Measurements from ENCODE around the gene GABRG3.

Gene GABRG3

DNA sequence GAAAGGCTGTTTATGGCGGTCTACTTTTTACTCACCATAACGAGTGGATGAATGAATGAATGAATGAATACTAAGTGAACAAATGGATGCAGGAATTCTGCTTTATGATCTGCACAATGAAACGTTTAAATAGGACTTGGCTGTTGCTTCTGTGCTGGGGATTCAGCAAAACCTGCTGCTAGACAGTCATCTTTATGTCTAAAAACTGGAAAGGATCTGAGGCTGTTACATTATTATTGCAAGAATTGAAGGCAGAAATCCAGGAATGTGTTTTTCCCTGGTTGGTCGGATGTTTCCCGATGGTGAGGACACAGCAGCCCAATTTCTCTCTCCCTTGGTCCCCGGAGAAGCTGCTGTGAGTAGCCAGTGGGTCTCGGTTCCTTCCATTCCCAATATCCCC lies 94.2 kb downstream of the GABRG3 start:
- no peak for DNase-seq

DNA sequence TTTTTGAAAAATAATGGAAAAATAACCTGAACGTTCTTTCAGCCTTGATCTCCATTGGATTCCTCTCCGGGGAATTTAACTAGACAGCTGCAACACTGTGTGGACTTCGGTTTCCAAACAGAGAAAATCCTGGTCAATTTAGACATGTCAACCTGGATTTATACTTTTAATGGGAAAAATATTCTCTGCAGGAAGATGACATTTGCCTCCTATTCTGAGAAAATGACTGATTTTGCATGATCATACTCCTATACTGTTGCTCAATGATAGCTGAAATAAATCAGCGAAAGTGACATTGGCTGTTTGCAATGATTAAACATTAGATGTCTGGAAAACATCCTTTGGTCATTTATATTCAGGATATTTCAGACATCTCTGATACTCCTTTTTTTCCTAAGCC lies 94.8 kb downstream of the GABRG3 start:
- no peak for DNase-seq

DNA sequence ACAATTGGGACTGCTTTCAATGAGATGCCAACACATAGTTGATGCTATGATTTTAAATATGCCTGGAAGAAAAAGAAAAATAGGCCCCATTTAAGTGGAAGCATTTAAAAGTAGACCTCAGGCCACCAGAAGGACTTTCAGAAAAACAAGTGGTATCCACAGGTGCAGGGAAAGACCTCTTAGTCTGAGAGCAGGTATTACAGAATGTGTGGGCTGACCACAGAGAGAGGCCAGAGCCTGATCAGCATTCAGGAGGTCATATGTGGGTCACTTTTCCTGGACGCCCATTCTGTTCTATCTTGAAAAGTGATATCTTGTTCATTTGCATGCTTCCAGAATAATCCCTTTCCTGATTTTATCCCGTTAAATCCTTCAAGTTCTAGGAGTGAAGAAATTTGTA lies 95.5 kb downstream of the GABRG3 start:
- no peak for DNase-seq

DNA sequence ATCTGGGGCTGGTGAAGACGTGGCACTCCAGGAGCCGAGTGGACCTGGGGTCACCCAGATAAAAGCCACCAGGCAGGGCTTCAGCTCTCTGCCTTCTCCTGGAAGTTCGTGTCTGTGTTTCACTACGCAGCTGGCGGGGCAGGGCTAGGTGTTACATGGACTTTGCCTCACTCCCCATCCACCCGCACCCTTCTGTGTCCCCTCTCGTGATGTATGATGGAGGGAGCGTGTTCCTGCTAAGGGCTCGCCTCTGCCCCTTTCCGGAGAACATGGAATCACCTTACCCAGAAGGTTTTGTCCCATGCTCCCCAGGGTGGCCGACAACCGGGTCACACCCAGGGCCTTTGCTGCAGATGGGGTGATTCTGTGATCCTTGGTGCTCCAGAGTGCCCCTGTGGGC lies 96.2 kb downstream of the GABRG3 start:
- no peak for DNase-seq

DNA sequence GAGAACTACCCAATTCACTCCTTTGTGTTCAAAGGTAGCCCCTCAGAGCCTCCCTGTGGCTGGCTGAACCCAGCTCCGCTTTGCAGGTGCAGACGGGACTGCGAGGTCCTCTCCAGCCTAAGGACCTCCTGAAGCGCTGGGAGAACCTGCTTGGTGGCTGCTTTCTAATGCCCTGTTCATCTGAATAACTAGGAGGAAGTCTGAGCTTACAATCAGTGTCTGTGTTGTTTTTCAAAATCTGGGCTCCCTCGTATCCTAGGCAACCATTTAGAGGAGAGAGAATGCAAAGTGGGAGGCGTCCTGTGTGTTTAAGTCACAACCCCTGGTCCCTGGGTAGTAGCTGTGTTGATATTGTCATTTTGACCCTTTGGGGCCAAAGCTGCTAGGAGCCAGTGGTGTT lies 99.9 kb downstream of the GABRG3 start:
- DNase-seq, result no peak

DNA sequence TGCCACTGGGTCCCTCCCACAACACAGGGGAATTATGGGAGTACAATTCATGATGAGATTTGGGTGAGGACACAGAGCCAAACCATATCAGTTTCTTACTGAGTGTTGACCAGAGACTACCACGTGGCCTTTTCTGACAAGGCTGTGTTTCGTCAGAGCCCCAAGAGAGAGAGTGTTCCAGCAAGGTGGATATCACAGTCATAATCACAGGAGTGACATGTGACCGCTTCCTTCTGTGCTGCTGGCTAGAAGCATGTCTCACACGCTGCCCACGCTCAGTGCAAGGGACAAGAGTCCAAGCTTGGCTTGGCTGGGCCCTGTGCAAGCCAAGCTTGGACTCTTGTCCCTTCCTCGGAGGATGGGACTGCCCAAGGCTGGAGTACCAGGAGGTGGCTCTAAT lies 103.2 kb downstream of the GABRG3 start:
- DNase-seq, result no peak

DNA sequence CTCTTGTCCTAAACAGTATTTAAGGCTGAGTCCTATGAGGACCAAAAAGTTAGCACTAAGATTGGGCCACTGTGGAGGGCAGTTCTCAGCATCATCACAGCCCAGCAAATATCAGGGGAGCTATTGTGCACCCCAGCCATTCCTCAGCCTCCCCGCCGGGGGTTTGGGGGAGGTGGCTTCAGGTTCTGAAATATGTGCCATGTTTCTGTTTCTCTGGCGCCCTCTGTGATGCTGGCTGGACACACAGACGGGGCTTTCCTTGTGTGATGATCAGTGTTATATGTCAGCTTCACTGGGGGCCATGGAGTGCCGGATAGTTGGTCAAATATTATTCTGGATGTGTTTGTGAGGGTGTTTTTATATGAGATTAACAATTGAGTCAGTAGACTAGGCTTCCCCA lies 106.8 kb downstream of the GABRG3 start:
- DNase-seq, result no peak

DNA sequence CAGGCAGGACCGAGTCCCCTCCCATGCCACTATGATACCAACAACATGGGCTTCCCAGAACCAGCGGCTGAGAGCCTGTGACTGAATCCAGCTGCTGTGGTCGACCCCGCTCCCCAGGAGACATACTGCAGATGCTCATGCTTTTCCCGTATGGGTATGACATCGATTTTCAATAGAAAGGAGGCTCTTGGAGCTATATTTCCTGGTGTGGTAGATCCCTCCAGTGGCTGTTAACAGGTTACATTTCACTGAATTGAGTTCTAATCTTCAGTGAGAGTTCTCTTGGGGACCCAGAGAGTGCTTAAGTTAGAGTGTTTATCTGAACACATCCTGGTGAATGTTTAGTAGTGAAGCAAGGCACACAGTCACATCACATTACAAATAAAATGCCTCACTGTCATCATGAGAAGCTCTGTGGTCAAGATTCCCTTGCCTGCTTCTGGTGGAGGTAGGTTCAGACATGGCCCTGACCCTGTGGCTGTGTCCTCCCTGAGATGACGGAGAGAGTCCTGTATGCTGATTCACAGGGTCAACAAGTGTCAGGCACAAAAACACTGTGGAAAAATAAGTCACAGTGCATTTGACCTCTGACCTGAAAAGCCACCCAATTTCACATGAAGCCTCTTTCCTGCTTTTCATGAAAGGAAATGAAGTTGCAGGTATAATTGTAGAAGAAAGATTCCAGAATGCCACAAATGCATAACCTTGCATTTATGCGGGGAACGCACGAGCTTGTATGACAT lies 110.9 kb downstream of the GABRG3 start:
- DNase-seq, result no peak

DNA sequence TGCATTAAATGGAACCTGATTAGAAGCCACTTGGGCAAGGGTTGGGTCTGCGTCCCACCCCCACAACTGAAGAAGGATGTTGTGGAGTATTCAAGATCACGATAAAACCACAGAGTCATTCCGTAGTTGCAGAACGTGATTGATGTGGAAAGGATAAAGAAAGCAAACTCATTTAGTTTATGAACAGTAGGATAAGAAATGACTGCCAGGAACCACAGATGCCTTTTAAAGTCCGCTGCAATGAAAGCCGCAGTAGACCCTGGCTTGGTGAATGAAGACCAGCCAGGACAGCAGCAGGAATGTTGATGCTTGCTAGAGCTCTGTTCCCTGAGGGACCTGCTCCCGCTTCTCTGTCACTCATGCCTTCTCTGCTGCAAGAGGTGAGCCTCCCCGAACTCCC lies 111.5 kb downstream of the GABRG3 start:
- no peak for DNase-seq

DNA sequence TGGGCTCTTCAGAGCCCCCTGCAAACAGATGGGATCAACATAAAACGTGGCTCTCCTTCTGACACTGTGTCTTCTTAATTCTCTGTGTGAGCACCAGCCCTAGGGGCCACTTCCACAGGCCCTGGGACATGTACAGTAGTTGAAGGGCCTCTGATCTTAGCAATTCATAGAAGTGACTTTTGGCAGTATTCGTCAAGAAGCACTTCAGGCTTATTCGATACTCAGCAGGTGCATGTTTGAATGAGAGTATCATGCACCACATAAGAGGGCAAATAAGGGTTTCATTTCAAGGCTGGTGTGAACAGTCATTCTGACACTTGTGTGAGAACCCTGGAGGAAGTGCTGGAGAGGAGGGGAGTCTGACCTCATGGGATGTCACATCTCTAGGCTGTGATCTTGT lies 113.9 kb downstream of the GABRG3 start:
- no peak for DNase-seq

DNA sequence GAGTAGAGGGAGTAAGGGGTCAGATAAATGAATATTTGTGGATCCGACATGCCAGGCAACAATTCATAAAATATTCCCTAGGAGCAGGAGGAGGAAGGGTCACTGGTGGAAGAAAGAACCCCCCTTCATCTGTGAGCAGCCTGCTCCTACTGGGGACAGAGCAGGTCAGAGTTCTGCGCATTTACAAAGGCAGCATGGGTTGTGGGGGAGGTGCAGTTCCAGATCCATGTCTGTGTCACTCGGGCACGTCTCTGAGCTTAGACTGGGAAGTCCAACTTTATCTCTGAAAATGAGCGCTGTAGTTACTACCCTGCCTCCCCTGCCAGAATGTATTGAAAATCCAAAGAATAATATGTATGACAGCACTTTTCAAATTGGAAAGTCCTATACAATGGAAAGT lies 115.2 kb downstream of the GABRG3 start:
- no peak for DNase-seq

DNA sequence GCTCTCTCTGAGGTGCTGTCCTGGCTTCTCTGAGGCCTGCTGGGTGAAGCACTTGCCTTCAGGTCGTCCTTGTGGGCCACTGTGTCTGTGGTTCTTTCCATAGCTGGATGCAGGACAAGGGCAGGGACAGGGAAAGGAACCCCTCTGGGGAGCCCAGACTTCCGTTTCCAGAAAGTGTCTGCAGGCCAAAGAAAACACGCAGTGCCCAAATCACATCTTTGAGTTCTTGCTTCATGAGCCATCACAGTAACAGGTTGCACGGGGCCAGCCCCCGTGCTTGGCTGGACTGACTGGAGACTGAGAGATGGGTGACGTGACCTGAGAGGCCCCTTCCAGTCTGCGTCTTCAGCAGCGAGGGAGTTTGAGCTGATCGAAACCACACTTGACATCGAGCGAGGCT lies 115.8 kb downstream of the GABRG3 start:
- no peak for DNase-seq

DNA sequence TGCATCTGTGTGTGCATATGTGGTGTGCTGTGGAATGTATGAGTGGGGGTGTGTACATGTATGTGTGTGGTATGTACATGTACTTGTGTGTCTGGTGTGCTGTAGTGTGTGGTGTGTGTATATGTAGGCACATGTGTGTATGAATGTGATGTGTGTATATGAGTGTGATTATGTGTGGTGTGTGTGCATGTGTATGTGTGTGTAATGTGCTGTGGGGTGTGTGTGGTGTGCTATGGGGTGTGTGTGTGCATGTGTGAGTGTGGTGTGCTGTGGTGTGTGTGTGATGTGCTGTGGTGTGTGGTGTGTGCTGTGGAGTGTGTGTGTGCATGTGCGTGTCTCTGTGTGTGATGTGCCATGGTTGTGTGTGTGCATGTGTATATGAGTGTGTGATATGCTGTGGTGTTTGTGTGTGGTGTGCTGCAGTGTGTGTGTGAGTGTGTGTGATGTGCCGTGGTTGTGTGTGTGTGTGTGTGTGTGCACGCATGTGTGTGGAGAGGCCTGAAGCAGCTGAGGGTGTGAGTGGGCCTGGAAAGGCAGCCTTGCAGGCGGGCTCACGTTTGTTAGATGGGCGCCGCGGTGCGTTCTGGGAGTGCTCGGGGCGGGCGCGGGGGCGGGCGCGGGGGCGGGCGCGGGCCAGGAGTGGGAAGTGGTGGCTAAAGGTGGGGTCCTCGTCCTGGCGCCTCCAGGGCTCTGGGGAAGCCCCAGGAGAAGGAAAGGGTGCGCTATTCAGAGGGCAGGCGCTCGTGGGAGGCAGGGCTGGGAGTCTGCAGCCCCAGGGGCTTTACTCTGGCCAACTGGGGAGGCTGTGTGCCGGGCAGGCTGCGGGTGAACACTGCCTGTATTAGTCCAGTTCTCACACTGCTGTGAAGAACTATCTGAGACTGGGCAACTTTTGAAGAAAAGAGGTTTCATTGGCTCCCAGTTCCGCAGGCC lies 116.9 kb downstream of the GABRG3 start:
- no peak for DNase-seq

DNA sequence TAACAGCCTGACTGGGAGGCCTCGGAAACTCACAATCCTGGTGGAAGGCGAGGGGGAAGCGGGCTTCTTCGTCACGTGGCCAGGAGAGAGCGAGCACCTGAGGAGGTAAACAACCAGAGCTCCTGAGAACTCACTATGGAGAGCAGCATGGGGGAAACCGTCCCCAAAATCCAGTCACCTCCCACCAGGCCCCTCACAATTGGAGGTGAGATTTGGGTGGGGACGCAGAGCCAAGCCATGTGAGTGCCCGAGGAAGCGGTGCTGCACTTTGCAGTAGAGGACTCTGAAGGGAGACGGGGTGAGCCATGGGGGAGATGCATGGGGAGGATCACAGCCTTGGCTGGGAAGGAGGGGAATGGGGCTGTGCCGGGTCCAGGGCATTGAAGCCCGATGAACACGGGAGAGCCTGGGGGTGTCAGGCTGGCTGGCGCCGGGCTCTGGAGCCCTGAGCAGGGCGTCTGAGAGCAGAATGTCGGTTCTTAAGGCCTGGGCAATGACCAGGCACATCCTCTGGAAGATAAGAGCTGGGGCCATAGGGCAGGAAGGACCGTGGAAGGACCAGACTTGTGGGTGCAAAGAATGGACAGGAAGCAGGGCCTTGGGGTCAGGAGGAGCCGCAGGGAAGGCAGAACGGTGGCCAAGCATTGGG lies 117.7 kb downstream of the GABRG3 start:
- no peak for DNase-seq

DNA sequence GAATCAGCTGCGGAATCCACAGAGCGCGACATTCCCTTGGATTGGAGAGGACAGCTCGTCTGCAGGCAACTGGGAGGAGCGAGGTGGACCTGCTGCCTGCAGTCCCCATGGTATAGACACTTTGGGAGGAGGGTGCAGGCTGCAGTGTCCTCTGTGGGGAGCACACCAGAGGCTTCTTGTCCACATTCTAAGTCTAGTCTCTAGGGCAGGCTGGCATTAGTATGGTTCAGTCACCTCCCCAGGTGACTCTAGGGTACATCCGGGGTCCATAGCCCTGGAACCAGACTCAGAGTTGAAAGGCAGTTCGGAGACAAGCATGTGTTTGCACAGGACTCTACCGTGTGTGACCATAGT lies 118.2 kb downstream of the GABRG3 start:
- DNase-seq, result no peak

DNA sequence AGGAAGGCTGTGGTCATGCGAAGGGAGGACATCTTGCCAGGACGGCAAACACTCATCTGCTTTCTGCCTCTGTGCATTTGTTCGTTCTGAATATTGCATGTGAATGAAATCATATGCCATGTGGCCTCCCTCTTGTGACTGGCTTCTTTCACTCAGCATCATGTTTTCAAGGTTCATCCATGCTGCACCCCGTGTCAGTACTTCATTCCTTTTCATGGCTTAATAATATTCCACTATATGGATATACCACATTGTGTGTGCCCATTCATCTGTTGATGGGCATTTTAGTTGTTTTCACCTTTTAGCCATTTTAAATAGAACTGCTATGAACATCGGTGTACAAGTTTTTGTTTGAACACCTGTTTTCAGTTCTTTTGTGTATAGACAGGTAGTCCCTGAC lies 118.7 kb downstream of the GABRG3 start:
- DNase-seq, result no peak

DNA sequence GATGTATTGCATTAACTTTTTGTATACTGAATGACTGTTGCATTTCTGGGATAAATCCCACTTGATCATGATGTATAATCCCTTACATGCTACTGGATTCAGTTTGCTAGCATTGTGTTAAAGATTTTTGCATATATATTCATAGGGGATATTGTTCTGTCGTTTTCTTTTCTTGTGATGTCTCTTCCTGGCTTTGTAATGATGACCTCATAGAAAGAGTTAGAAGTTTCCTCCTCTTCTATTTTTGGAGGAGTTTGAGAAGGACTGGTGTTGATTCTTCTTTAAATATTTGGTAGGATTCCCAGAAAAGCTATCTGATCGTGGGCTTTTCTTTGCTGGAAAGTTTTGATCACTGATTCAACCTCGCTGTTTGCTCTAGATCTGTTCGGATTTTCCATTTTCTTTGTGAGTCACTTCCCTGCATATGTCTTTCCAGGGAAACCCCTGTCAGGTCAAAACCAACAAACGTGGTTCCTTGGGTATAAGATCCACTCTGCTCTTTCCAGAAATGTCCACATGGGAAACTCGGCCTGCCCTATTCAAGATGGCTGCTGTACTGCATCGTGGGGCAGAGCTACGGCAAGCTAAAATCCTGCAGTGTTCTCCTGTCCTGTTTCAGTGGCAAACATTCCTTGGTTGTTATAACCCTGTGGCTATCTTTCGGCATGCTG lies 120.4 kb downstream of the GABRG3 start:
- DNase-seq, result no peak

DNA sequence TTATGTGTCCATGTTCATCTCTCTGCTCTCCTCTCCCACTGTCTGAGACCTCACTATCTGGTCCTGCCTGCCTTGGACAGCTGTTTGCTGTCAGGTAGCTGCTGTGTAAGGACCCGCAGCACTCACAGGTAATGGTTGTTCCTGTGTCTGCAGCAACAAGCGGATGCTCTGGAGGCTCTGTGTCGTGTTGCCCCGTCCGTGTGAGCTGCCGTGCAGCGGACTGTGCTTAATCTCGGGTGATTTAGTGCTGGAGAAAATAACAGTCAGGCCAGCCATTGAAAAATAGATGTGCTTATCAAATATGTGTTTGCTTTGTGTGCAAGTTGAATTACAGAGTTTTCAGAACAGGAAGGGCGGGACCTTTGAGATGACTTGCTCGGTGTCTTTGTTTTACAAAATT lies 121.4 kb downstream of the GABRG3 start:
- no peak for DNase-seq

DNA sequence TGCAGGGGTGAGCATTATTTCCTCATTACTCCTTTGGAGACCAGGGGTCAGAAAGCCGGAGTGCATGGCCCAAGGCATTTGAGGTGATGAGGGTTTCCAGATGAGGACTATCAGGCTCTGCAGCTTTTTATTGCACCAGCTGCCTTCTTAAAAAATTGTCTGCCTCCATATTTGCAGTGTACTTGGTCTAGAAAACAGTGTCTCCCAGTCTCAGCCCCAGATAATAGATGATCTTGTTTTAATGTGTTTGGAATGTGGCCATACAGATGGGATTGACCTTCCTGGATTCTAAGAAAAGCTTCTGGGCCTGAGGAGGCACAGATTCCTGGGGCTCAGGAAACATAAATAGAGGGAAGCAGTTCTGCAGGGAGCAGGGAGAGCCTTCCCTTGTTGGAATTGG lies 123.3 kb downstream of the GABRG3 start:
- no peak for DNase-seq

DNA sequence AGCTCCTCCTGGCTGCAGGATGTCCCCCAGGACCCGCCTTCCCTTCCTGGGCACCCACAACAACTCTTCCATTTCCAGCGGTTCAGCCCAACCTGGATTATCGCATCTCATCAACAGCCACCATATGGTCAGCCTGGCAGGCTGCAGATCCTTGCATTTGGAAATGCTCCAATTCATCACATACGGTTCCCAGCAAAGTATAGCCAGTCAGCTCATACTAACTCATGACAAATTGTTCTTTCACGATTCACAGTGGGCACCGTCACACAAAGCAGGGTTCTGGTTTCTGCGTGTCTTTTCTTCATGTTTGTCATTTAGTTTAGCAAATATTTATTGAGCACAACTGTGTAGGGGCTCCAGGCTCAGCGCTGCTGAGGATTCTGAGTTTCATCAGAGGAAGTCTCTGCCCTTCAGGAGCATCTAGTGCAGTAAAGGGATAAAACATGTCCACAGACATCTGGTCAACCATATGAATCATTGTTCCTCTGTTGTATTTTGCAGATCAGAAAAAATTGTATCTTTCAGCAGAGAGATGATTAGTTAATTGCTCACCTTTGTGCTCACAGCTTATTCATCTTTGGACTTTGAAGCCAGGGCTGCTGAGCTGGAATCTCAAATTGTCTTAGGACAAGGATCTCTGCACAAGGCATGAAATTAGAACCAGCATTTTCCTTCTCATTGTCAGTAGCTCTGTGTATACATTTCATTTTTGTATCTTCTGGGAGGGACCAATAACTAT lies 125.1 kb downstream of the GABRG3 start:
- DNase-seq, result no peak

DNA sequence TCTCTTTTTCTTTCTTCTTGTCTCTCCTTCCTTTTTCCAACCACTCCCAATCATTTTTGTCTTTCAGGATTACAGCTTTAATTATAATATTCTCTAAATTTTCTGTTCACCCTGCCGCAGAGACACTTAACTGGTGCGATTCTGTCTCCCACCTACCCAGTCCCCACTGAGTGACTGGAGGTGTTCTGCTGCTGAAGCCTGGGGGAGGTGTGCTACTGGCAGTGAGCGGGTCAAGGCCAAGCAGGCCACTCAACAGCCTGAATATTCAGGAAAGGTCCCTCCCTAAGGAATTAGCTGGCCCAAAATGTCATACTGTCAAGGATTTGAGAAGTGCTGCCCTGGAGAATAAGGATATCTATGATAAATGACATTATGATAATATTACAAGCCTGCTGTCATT lies 126.5 kb downstream of the GABRG3 start:
- DNase-seq, result no peak

DNA sequence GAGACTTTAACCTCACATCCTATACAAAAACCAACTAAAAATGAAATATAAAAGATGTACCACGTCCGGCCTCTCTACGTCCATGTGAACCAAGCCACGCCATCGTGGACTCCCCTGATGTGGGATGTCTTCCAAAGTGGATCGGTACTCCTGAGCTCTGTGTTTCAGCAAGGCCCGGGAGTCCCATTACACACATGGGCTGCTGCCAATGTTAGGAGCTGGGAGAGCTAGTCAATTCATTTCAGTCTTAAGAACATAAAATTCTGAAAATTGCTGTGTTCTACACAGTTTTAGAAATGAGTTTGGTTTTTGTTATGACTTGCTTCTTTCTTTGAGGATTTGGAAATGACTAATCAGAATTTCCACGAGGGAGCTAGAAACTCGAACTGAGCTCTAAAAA lies 131.0 kb downstream of the GABRG3 start:
- no peak for DNase-seq

DNA sequence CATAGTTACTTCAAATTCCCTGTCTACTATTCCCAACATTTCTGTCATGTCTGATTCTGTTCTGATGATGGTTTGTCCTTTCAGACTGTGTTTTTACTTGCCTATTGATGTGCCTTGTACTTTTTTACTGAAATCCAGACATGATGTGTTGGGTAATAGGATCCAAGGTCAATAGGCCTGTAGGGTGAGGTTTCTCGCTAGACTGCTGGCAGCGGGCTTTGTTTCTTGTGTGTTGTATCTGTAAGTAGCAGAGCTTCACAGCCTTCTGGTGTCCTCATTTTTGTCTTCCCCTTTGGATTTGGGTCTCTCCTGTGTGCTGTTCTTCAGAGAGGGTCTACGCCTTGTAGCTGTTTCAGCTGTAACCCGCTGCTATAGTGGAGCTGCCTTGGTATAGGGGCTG lies 140.3 kb downstream of the GABRG3 start:
- no peak for DNase-seq
